Endothelial cell of umbilical vein (primary cell): ENCODE results near the gene PLEKHA7.

Experiments used
- EZH2 ChIP-seq: IDR thresholded peaks from 2 replicates; pipeline ENCODE4 v1.6.1; 2012; ENCODE audit warnings: borderline replicate concordance, low read depth, mild to moderate bottlenecking, moderate library complexity, low read length, inconsistent platforms; ENCODE audit not compliant: severe bottlenecking
- POLR2AphosphoS5 ChIP-seq: IDR thresholded peaks from 2 replicates; pipeline ENCODE4 v1.6.1; 2012; ENCODE audit warnings: low read depth, mild to moderate bottlenecking, control low read depth, low read length, moderate library complexity; ENCODE audit not compliant: insufficient read depth

GRCh38 chr11:17005646-17006045, 8.6 kb downstream of the PLEKHA7 start:
- TF ChIP-seq POLR2AphosphoS5 (no peak), EZH2 (no peak)
